ENCODE measurements around the gene AZIN2.

DNA sequence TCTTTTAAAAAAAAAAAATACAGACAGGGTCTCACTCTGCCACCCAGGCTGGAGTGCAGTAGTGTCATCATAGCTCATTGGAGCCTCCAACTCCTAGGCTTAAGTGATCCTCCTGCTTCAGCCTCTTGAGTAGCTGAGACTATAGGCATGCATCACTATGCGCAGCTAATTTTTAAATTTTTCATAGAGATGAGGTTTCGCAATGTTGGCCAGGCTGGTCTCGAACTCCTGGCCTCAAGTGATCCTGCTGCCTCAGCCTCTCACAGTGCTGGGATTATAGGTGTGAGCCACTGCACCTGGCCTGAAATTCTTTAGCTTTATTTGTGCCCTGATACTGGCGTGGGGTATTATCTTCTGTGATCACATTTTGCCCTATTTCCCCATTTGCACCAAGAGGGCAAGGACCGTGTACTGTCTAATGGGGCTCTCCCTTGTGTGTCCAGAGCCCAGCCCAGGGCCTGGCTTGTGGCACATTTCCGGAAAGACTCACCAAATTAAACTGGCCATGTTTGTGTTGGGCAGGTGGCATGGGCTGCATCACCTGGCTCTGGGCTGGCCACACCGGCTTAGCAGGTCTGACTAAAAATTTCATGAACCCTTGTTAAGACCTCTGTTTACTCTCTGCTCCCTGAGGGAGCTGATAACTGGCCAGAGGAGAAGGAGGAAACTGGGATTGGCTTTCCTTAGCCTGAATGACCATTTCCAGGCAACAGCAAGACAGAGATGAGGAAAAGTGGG is 68.7 kb downstream of the AZIN2 start:
- TF ChIP-seq, protein P1, sequence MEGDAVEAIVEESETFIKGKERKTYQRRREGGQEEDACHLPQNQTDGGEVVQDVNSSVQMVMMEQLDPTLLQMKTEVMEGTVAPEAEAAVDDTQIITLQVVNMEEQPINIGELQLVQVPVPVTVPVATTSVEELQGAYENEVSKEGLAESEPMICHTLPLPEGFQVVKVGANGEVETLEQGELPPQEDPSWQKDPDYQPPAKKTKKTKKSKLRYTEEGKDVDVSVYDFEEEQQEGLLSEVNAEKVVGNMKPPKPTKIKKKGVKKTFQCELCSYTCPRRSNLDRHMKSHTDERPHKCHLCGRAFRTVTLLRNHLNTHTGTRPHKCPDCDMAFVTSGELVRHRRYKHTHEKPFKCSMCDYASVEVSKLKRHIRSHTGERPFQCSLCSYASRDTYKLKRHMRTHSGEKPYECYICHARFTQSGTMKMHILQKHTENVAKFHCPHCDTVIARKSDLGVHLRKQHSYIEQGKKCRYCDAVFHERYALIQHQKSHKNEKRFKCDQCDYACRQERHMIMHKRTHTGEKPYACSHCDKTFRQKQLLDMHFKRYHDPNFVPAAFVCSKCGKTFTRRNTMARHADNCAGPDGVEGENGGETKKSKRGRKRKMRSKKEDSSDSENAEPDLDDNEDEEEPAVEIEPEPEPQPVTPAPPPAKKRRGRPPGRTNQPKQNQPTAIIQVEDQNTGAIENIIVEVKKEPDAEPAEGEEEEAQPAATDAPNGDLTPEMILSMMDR (IDR thresholded peaks at IDR 0.05; ENCODE audit: low read length): no peak
- no peak for TF ChIP-seq EZH2 (IDR thresholded peaks at IDR 0.05; ENCODE audit: borderline replicate concordance, low read length)
